Measurements from ENCODE around the gene SEMA3B.
"Not testable (repeated sequence)": the region's sequence is repeated elsewhere in the genome, so short reads cannot be mapped to it uniquely, and the experiment has no call there.

SEMA3B gene

GRCh38 chr3:50274371-50275104 lies 5.6 kb downstream of the SEMA3B start:
- peak; percentile 70 for DNase-seq

- no peak for DNase-seq
Measured at GRCh38 chr3:50275141-50275995, 6.4 kb downstream of the SEMA3B start.

GRCh38 chr3:50275996-50276761 lies 7.2 kb downstream of the SEMA3B start:
- no peak for DNase-seq

- DNase-seq: no peak
Measured at GRCh38 chr3:50276762-50277101, 7.8 kb downstream of the SEMA3B start.

- DNase-seq: no peak
Measured at GRCh38 chr3:50278123-50278879, 9.4 kb downstream of the SEMA3B start.

GRCh38 chr3:50278880-50279224 lies 9.9 kb downstream of the SEMA3B start, which contains the start of gene LSMEM2:
Gene LSMEM2 (plus strand): TSS chr3:50279087. CDS start chr3:50279114, 27 bp downstream.
- no peak for DNase-seq

GRCh38 chr3:50279255-50280016 lies 10.5 kb downstream of the SEMA3B start:
- DNase-seq: no peak

- not testable (repeated sequence) for DNase-seq
Measured at GRCh38 chr3:50284121-50284520, 15.2 kb downstream of the SEMA3B start.

GRCh38 chr3:50286322-50287227 lies 17.6 kb downstream of the SEMA3B start:
- no peak for DNase-seq

- no peak for DNase-seq
Measured at GRCh38 chr3:50287262-50287661, 18.3 kb downstream of the SEMA3B start.

- DNase-seq: no peak
Measured at GRCh38 chr3:50288387-50289007, 19.6 kb downstream of the SEMA3B start.

GRCh38 chr3:50289130-50289529 lies 20.2 kb downstream of the SEMA3B start:
- no peak for DNase-seq

- DNase-seq: no peak
Measured at GRCh38 chr3:50290161-50290641, 21.3 kb downstream of the SEMA3B start.

GRCh38 chr3:50292159-50293078 lies 23.5 kb downstream of the SEMA3B start, which contains the start of gene IFRD2:
Gene IFRD2 (minus strand): TSS chr3:50292429. CDS start chr3:50292274, 155 bp downstream.
- DNase-seq: peak; percentile 96

GRCh38 chr3:50293079-50293801 lies 24.3 kb downstream of the SEMA3B start:
- DNase-seq: no peak

- no peak for DNase-seq
Measured at GRCh38 chr3:50294089-50294488, 25.1 kb downstream of the SEMA3B start.

- DNase-seq: no peak
Measured at GRCh38 chr3:50294492-50295403, 25.8 kb downstream of the SEMA3B start.

Data from CD4-positive, alpha-beta T cell treated with Interleukin-15 for 1 hour (primary cell).